ENCODE measurements around the gene ACTL8.
"Not testable (repeated sequence)": the region's sequence is repeated elsewhere in the genome, so short reads cannot be mapped to it uniquely, and the experiment has no call there.

Gene ACTL8

GRCh38 chr1:17743008-17743647 lies 12.0 kb upstream of the ACTL8 start:
- no peak for TF ChIP-seq CTCF (conservative IDR thresholded peaks at IDR 0.05; ENCODE audit: low read depth, low read length)
- DNase-seq (ENCODE audit: low read depth) = no peak

GRCh38 chr1:17743925-17744324 lies 11.2 kb upstream of the ACTL8 start:
- no peak overlapping the region for H3K4me3 ChIP-seq (ENCODE audit: low read depth, low read length)
- no peak for TF ChIP-seq CTCF (conservative IDR thresholded peaks at IDR 0.05; ENCODE audit: low read depth, low read length)
- DNase-seq (ENCODE audit: low read depth) = no peak

More at GRCh38 chr1:17743008-17743647, 12.0 kb upstream of the ACTL8 start:
- no peak overlapping the region for H3K4me3 ChIP-seq (ENCODE audit: low read depth, low read length)

- H3K4me3 ChIP-seq (ENCODE audit: low read depth, low read length) = no peak overlapping the region
- peak; percentile 14 for TF ChIP-seq CTCF (conservative IDR thresholded peaks at IDR 0.05; ENCODE audit: low read depth, low read length)
- no peak for DNase-seq (ENCODE audit: low read depth)
These were observed 10.3 kb upstream of the ACTL8 start for GRCh38 chr1:17744666-17745478.

GRCh38 chr1:17745479-17745955 lies 9.6 kb upstream of the ACTL8 start:
- no peak for DNase-seq (ENCODE audit: low read depth)
- H3K4me3 ChIP-seq (ENCODE audit: low read depth, low read length) = no peak overlapping the region
- no peak for TF ChIP-seq CTCF (conservative IDR thresholded peaks at IDR 0.05; ENCODE audit: low read depth, low read length)

GRCh38 chr1:17746281-17746680 lies 8.9 kb upstream of the ACTL8 start:
- H3K4me3 ChIP-seq (ENCODE audit: low read depth, low read length); DNase-seq (ENCODE audit: low read depth): not testable (repeated sequence)

- DNase-seq (ENCODE audit: low read depth) = no peak
- TF ChIP-seq CTCF (conservative IDR thresholded peaks at IDR 0.05; ENCODE audit: low read depth, low read length) = no peak
- H3K4me3 ChIP-seq (ENCODE audit: low read depth, low read length) = no peak overlapping the region
These were observed 8.2 kb upstream of the ACTL8 start for GRCh38 chr1:17746920-17747319.

- DNase-seq (ENCODE audit: low read depth) = no peak
- TF ChIP-seq CTCF (conservative IDR thresholded peaks at IDR 0.05; ENCODE audit: low read depth, low read length) = no peak
- no peak overlapping the region for H3K4me3 ChIP-seq (ENCODE audit: low read depth, low read length)
These were observed 4.8 kb upstream of the ACTL8 start for GRCh38 chr1:17750333-17750732.
